Activated T-cell treated with anti-CD3 and anti-CD28 coated beads for 48 hours (primary cell): ENCODE results near the gene KCNJ3.

Source experiments
- DNase-seq: peaks from one replicate; pipeline ENCODE4 v3.0.0-alpha.2; 2020; ENCODE audit warnings: low read depth

Gene KCNJ3

DNA sequence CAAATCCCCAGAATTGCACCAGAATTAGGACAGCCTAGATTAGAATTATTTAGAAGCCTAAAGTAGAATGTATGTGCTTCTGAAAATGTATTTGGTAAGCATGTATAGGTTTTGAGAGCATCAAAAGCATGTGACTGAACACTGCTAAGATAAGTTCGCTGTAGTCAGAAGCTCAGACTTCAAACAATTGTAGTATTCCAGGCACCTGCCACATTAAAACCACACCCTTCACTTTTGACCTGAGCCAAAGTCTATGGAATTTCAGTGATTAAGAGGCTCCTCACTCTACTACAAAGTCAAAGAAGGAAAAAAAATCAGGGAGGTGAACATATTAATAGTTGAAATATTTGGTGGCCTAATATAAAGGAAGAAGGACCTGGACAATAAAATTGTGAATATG lies 8.2 kb downstream of the KCNJ3 start:
- DNase-seq: no peak

DNA sequence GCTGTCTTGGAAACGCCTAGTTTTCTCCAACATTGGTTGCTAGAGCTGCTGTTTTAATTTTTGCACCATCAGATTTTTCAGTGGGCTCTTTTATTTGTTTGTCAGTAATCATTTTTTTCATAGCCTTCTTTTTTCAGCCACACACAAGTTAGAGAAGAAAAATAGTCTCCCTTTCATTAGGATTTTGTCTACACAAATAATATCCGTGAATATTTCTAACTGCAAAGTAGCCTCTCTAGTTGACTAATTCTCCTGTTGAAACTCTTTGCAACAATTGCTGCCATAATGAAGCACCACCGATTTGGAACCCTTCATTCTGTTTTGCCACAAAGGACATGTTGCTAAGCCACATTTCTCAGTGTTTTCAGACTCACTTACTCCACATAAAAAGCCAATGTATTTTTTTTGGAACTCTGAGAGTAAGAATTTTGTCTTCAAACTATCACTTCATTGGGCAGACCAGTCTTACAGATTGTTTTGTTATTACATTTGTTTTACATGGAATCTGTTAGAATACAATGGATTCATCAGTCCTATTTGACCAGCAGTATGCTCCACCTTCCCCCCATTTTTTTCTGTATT lies 9.6 kb downstream of the KCNJ3 start:
- no peak for DNase-seq

DNA sequence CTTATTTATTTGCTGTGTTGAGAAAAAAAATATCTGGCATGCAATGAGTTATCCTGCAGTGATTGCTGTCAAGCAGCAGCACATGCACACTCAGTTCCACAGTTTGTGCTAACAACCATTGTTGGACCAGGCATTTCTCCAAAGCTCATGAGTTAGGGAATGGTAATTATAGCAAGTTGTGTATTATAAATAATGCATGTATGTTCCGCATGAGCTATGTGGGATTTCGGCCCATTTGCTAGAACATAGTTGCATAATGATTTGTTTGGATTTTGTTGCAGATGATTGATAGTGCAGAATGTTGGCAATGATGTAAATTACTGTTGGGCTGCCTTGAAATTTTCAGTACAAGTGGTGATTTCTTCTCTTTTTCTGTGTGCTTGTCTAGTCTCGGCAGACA lies 10.7 kb downstream of the KCNJ3 start:
- DNase-seq: no peak

DNA sequence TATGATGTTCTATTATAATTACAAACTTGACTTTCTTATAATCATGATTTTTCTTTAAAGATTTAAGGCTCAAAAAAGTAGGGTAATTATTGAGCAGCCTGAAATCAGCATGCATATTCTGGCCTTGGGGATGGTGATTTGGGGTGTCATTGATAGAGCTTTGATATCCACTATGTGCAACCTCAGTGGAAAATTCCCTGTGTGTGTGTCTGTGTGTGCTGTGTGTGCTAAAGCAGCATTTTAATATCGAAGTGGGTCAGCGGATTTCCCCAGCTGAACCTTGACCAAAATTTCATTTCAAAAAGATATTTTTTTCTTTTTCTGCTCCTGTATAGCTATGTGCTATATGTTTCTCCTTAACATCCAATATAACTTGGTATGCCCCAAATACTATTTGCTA lies 11.6 kb downstream of the KCNJ3 start:
- no peak for DNase-seq

DNA sequence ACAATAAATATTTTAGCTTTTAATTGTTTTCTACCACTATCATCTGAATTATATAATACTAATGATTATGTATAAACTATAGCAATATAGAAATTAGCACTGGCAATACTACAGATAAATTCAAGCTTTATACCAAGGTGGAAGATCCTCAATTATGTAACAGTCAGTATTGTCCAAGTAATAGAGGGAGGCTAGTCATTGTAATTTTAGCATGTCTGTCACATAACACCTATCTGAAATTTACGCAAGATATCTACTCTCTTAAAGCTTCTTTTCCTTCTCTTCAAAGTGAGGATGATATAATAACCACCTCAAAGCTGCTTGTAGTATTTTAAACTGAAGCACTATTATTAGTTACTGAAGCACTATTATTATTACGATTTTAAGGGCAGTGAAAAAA lies 12.2 kb downstream of the KCNJ3 start:
- no peak for DNase-seq

DNA sequence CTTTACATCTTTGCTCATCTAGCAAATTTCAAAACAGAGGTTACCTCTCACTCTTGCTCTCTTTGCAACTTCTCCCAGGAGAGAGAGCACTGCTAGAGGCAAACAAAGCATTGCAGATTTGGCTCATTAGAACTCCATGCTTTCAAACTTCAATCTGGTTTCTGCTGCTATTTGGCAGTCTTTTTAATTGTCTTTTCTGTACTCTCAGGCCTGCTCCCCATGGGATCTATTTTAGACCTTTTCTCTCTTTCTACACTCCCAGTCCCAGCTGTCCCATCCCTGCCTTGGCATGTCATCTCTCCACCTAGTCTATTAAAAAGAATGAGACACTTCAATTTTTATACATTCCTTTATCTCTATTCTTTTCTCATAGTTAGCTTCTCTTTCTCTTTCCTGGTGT lies 15.2 kb downstream of the KCNJ3 start:
- DNase-seq: no peak

DNA sequence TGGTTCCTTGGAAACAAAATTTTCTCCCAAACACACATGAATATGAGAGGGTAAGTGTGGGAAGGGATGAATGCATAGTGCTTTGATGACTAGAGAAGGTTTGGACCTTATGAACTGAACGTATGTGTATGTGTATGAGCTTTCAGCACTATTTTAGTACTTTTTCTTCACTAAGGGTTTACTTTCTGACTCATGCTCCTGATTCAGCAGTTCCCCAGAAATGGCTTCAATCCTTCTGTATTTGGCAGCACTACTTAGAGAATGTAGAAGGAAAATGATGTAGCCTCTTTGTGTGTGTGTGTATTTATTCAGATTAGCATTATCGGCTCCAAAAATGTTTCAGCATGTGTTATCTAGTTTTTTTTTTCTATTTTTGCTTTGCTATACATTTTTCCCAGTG lies 22.2 kb downstream of the KCNJ3 start:
- no peak for DNase-seq

DNA sequence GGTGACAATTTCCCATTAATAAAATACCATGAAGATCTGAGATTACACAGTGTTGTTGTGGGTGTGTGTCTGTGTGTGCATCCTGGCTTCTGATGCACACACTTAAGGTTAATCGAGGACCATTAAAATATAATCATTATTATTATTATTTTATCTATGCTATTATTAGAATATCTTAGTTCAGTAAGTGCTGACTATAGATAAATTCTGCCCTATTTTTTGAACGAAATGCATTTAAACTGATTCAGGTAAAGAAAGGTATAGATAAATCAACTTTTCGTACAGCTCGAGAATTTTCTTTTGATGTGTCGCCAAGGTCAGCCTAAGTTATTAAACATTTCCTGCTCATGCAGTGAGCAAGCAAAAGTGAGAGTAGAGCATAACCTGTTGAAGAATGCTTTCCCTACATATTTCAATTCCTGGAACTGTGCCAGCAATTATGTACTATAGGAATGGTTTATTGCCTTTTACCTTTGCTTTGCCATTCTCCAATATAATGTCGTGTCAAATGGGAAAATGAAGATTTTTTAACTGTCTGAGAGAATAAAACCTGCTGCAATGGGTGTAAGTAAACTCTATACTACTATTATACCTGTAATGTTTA lies 25.8 kb downstream of the KCNJ3 start:
- DNase-seq: no peak

DNA sequence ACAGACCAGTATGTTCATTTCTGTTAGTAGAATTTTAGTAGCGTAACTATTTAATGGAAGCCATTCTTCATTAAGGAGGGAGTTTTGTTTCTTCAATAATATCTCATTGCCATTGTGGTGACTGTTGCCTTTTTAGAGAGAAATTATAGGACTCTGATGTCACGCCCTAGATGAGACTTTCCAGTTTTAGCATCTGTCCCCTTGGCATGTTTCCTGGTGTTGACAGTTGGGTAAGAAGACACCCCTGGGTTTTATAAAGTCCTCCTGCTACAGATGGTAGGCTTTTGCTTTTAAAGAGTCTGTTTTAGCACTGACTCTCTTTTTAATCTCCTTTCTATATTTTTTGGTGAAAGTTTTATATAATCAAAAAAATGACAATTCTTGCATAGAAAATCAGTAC lies 41.9 kb downstream of the KCNJ3 start:
- DNase-seq: no peak

DNA sequence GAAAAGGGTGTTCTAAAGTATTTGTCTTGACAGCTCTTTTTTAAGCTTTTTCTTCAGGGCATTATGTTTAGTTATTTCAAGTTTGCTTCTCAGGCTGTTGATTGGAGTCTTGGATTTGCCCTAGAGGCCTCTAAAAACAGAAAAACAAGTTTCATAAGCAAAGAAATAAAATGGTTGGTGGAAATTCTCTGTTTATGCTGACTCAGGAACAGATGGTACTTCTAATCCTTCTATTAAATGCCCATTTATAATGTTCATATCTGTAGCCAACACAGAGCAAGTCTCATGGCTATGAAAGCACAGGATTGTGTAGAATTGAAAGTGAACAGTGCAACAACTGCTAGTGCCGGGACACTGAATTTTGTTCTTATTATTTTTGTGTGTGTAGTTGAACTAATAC lies 60.4 kb downstream of the KCNJ3 start:
- DNase-seq: no peak

DNA sequence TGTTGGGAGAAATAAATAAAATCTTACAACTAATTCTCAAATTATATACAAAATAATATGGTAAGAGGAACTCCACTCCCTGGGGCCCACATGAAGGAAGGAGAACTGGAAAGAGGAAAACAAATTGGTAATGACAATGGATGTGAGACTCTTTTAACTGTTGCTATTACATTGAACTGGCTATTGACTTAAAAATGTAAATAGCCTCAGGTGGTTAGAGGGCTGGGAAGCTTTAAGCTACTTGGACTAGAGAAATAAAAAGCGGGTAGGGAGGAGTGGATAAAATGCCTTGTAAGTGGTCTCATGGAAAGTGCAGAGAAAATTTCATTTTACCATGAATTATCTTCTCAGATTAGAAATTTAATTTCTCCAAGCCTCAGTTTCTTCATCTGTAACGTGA lies 64.1 kb downstream of the KCNJ3 start:
- DNase-seq: no peak

DNA sequence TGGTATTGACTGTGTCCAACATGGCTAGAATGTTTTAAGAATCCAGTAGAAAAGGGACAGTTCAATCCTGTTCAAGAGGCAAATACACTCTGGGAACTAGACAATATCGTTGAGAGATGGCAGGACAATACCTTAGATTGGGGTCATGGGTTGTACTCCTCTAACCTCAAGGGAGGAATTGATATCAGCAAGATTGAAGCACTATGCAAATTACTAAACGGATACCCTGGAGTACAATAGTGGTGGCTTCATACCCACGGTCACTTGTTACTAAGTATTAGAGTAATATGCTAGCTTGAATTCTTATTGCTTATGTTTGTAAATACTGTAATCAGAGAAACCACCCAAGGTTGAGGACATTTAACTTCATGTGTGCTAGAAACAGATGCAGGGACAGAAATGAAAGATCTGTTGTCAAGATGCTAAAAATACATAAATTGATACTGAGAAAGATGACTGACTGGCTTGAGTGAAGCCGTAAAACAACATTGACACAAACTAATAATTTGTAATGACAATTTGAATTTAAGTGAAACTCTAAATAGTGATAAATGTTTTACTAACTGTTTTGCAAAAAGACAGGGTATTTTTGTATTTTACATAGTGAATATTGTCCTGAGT lies 73.3 kb downstream of the KCNJ3 start:
- no peak for DNase-seq

DNA sequence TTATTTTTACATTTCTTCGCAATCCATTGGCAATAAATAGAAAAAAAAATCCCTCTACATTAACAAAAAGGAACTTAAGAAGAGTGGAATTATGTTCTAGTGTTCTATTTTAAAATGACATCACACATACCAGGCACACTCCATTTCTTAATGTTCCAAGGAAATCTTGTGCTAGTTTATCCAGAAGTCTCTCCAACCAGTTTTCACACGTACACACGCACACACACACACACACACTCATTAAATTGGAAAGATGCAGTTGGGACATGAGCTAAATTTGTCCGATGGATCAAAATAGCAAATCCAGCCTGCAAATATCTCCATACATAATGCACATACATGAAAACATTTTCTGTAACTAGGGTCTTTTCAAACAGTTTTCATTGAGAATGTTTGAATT lies 78.3 kb downstream of the KCNJ3 start:
- DNase-seq: no peak

DNA sequence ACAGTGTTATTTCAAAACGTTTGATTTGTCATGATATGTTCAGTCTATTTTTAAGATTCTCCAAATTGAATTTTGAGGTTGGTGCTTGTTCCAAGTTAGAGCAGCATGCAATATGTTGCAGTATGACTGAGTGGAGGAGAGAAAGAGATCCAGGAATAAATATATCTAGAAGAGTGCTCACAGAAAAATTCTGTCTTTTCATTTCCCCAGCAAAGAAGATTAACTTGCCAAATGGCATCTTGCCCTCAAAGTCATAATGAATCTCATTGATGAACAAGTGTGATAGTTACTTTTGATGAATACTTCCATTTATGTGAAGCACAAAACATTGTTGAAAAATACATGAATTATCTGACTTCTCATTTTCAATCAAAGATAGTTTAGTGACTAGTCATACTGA lies 95.9 kb downstream of the KCNJ3 start:
- DNase-seq: no peak

DNA sequence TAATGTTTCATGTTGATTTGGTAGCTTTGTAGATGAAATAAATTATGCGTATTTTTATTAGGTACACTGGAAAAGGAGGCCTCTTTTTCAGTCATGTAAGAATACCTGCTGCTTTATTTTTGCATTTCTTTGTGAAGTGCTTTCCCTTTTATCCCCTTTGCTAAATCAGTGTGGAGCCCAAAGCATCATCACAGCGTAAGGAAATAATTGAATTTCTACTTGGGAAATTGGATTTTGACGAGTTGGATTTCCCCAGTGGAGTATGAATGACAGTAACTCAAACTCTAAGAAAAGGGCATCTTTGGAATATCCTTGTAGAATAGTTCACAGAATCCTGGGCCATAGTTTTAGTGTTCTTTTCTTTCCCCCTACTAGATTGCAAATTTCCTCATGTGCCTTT lies 97.2 kb downstream of the KCNJ3 start:
- no peak for DNase-seq

DNA sequence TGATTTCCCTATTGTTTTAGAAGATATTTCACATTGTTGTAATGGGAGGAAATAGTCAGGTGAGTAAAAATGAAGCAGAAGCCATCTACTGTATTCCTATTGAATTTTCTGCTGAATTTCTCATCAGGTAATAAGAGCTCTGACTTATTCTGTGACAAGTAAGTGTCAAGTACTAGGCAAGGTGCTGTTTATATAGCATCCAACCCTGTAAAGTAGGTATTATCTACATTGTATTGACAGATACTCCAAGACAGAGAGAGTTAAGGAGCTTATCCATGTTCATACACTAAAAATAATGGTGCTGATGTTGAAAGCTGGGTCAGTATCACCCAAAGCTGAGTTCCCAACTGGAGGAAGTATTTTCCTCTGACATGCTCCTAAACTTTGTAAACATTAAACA lies 106.0 kb downstream of the KCNJ3 start:
- DNase-seq: no peak

DNA sequence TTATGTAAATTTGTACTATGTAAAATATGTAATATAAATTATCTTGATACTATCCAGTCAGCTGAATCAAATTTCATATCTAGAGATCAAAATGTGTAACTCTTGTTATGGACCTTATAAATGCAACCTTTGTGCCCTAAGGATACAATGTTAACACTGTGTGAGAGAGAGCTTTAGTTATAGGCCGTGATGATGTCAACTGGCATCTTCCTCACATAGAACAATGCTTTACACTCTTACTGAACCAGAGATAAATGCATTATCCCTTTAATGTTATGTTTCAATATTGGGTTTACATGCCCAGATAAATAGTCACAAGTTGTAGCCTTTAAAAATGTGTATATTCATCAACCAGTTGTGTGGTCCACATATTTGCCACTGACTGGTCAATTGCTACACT lies 115.1 kb downstream of the KCNJ3 start:
- DNase-seq: no peak

DNA sequence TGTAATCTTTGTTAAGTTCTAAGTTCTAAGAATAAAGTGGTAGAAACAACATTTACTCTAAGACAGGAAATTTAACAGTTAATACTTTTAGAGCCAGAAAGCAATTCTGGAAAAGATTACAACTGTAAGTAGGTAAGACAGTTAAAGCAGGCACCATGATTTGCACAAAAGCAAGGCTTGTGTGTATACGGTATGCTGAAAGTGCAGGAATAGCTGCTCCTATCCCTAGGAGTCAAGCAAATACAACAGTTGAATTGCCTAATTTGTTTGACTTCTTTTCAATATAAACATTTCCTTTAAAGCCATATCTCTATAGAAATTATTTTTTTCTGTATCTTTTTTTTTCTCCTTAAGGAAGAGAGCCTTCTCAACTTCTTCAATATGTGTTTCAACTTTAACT lies 116.4 kb downstream of the KCNJ3 start:
- DNase-seq: no peak

DNA sequence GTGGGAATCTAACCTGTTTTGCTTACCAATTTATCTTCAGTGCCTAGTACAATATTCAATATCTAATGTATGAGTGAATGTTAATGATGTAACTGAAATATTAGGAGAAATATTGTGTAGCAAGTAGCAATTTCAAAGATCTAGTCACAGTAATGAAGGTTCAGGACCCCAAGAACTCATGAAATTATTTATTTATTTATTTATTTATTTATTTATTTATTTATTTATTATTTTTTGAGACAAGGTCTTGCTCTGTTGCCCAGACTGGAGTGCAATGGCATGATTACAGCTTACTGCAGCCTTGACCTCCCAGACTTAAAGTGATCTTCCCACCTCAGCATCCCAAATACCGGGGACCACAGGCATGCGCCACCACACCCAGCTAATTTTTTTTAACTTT lies 126.9 kb downstream of the KCNJ3 start:
- no peak for DNase-seq

DNA sequence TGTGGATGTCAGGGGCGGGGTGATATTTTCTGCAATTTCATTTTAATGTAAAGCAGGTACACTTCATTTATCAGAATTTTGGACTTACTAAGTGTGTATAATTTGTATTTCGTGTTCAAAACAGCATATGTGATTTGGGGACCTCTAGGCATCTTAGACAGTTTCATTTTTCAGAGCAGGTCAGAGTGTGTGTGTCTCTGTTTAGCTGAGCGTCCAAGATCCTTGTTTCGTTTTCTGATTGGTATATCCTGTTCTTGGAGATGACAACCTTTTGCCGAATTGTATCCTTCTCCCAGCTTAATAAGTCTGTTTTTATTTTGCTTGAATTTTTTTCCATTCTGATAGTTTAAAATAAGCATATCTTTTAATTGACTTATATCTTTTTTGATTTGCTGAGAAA lies 128.3 kb downstream of the KCNJ3 start:
- DNase-seq: no peak

DNA sequence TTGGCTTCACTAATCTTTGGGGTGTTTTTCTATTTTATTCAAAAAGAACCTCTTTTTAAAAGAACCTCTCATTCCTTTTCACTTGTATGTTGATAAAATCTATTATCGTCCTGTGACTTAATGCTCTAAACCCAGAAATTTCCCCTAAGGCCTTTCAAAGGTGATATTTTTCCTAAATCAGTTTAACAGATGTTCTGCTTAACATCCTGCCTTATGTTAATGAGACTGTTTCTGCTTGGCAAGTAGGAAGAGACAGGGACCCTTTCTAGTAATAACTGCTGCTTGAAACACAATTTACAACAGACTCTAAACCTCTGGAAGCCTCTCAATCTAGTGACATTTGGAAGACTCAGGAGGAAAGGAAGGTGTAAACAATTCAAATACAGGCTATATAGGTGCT lies 128.8 kb downstream of the KCNJ3 start:
- DNase-seq: no peak

DNA sequence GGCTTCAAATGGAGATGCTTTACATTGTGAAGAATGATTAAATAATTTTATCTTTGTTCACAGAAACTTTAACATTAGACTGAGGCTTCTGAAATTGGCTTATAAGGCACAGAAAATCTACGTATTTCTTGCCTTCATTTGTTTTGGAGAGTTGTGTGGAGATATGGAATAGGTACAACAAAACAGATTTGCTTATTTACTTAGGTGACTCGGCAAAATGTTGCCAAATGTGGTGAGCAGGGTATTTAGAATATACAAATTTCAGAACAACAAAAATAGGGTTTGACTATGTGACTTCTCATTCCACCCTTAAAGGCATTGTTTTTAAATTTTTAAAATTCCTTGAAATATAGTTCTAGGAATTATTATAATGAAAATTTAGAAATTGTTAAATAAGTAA lies 134.2 kb downstream of the KCNJ3 start:
- no peak for DNase-seq

DNA sequence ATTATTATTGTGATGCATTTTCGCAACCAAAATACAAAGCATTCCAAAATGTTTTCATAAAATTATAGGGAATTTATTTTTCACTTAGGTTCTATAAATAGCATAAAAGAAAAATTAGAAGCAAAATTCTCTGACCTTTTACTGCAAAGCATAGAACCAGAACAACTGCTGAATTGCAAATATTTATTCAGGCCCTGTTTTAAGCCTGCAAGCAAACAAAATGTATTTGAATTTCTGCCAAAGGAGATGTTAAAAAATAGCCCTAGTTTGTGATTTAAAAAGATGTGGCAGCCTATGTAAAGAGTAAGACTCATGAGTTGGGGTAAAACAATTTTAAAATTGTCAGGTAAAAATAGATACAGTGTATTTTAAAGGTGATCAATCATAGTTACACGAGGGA lies 138.1 kb downstream of the KCNJ3 start:
- no peak for DNase-seq

DNA sequence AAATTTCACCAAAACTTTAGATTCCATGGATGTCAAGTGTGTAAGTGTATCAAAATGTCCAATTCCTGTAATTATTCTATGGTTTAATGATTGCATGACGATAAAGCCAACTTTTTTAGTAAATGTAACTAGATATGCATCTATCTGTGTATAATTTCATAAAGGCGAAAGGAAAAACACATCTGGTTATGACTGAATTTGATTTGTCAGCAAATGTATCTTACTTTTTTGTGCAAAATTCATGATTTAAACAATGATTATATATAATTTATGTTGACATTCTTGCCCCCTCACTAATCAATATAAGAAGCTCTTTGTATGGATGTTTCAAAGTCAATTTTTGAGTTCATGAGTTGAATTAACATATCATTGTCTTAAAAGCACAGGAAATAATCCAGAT lies 138.5 kb downstream of the KCNJ3 start:
- DNase-seq: no peak
